ENCODE results near the gene HECW1.

Gene HECW1

GRCh38 chr7:43111630-43112458, 603 bp upstream of the HECW1 start:
- TF ChIP-seq, protein P1, sequence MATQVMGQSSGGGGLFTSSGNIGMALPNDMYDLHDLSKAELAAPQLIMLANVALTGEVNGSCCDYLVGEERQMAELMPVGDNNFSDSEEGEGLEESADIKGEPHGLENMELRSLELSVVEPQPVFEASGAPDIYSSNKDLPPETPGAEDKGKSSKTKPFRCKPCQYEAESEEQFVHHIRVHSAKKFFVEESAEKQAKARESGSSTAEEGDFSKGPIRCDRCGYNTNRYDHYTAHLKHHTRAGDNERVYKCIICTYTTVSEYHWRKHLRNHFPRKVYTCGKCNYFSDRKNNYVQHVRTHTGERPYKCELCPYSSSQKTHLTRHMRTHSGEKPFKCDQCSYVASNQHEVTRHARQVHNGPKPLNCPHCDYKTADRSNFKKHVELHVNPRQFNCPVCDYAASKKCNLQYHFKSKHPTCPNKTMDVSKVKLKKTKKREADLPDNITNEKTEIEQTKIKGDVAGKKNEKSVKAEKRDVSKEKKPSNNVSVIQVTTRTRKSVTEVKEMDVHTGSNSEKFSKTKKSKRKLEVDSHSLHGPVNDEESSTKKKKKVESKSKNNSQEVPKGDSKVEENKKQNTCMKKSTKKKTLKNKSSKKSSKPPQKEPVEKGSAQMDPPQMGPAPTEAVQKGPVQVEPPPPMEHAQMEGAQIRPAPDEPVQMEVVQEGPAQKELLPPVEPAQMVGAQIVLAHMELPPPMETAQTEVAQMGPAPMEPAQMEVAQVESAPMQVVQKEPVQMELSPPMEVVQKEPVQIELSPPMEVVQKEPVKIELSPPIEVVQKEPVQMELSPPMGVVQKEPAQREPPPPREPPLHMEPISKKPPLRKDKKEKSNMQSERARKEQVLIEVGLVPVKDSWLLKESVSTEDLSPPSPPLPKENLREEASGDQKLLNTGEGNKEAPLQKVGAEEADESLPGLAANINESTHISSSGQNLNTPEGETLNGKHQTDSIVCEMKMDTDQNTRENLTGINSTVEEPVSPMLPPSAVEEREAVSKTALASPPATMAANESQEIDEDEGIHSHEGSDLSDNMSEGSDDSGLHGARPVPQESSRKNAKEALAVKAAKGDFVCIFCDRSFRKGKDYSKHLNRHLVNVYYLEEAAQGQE (IDR thresholded peaks at IDR 0.05; ENCODE audit: insufficient read depth in 1 of 2, low read depth in 2 of 2, low read length in 2 of 2), result no peak

- TF ChIP-seq FOXP2 (optimal IDR thresholded peaks at IDR 0.05; ENCODE audit: borderline replicate concordance, extremely low read depth, extremely low read length, insufficient read depth) (no peak), SIN3A (IDR thresholded peaks at IDR 0.05; ENCODE audit: borderline replicate concordance, insufficient read depth, low read length) (no peak), TAF1 (IDR thresholded peaks at IDR 0.05; ENCODE audit: borderline replicate concordance, insufficient read depth, low read length) (no peak), POLR2AphosphoS5 (IDR thresholded peaks at IDR 0.05; ENCODE audit: low read depth, low read length) (no peak)
- TF ChIP-seq, protein P1 (IDR thresholded peaks at IDR 0.05; ENCODE audit: insufficient read depth in 1 of 2, low read depth in 2 of 2, low read length in 2 of 2), result no peak
These were observed 634 bp downstream of the HECW1 start for GRCh38 chr7:43112941-43113621.

GRCh38 chr7:43113622-43114457, 1.4 kb downstream of the HECW1 start:
- TF ChIP-seq FOXP2 (optimal IDR thresholded peaks at IDR 0.05; ENCODE audit: borderline replicate concordance, extremely low read depth, extremely low read length, insufficient read depth), result no peak
- TF ChIP-seq, protein P1 (IDR thresholded peaks at IDR 0.05; ENCODE audit: insufficient read depth in 1 of 2, low read depth in 2 of 2, low read length in 2 of 2), result no peak
- no peak for TF ChIP-seq TAF1 (IDR thresholded peaks at IDR 0.05; ENCODE audit: borderline replicate concordance, insufficient read depth, low read length)
- no peak for TF ChIP-seq POLR2AphosphoS5 (IDR thresholded peaks at IDR 0.05; ENCODE audit: low read depth, low read length)
- no peak for TF ChIP-seq SIN3A (IDR thresholded peaks at IDR 0.05; ENCODE audit: borderline replicate concordance, insufficient read depth, low read length)

- TF ChIP-seq FOXP2 (optimal IDR thresholded peaks at IDR 0.05; ENCODE audit: borderline replicate concordance, extremely low read depth, extremely low read length, insufficient read depth), result no peak
- no peak for TF ChIP-seq POLR2AphosphoS5 (IDR thresholded peaks at IDR 0.05; ENCODE audit: low read depth, low read length)
- TF ChIP-seq SIN3A (IDR thresholded peaks at IDR 0.05; ENCODE audit: borderline replicate concordance, insufficient read depth, low read length), result no peak
- no peak for TF ChIP-seq TAF1 (IDR thresholded peaks at IDR 0.05; ENCODE audit: borderline replicate concordance, insufficient read depth, low read length)
- TF ChIP-seq, protein P1 (IDR thresholded peaks at IDR 0.05; ENCODE audit: insufficient read depth in 1 of 2, low read depth in 2 of 2, low read length in 2 of 2), result no peak
These were observed 2.0 kb downstream of the HECW1 start for GRCh38 chr7:43114458-43114780.
